ENCODE results near the gene NLRP3. TPM values are rescaled to one million over a fixed set of nuclear protein-coding genes. Genes with fewer than 3 reads are reported as not detected.
"Not testable (repeated sequence)": the region's sequence is repeated elsewhere in the genome, so short reads cannot be mapped to it uniquely, and the experiment has no call there.

Gene NLRP3
- 1 to 10 TPM in 1 of 3 donors, under 1 TPM in 2; 0.55 to 1.5 (median 0.89) TPM for total RNA-seq
- long read RNA-seq, donor 1, partial matches to known transcripts = 0 of 2 reads
- long read RNA-seq, donor 1, other reads (novel, unspliced or antisense) = 2 of 2 reads
- long read RNA-seq, donor 2 = 0 reads

- DNase-seq (peak in 2 of 3 donors; percentile 51 to 52), ATAC-seq (peak; percentile 76)
- intact Hi-C loops (cut with DNase I, micrococcal nuclease) = no loop called here
- H3K9me3 ChIP-seq = no peaks in the 10 kb centered on the region
- H3K4me1 ChIP-seq (ENCODE audit: low read depth) = no peaks in the 10 kb centered on the region
- H3K36me3 ChIP-seq (ENCODE audit: low read depth) = no peaks in the 10 kb centered on the region
- no peak within 1 kb of the TSS for H3K4me3 ChIP-seq
- no peak for TF ChIP-seq CTCF (IDR thresholded peaks at IDR 0.05)
Measured at GRCh38 chr1:247415423-247416361, at the start of gene NLRP3. Gene NLRP3, plus strand, starts transcription at chr1:247416173. Its CDS starts 2,628 bp downstream, at chr1:247418801.

- H3K4me1 ChIP-seq (ENCODE audit: low read depth); DNase-seq; H3K36me3 ChIP-seq (ENCODE audit: low read depth); H3K4me3 ChIP-seq; ATAC-seq; intact Hi-C loops (cut with DNase I, micrococcal nuclease); H3K9me3 ChIP-seq: not testable (repeated sequence)
Measured at GRCh38 chr1:247366345-247366744, 49.6 kb upstream of the NLRP3 start.

GRCh38 chr1:247366926-247367645 is 48.9 kb upstream of the NLRP3 start:
- TF ChIP-seq CTCF (IDR thresholded peaks at IDR 0.05) = no peak
- DNase-seq (no peak), ATAC-seq (no peak)

GRCh38 chr1:247367786-247368422 is 48.1 kb upstream of the NLRP3 start:
- Histone ChIP-seq H3K4me1 (ENCODE audit: low read depth) (no peaks in the 10 kb centered on the region), H3K9me3 (no peaks in the 10 kb centered on the region), H3K36me3 (ENCODE audit: low read depth) (no peaks in the 10 kb centered on the region), H3K4me3 (no peak overlapping the region)
- no peak for ATAC-seq
- no peak for TF ChIP-seq CTCF (IDR thresholded peaks at IDR 0.05)
- intact Hi-C loops (cut with DNase I, micrococcal nuclease) = no loop called here
- DNase-seq = no peak

More at GRCh38 chr1:247366926-247367645, 48.9 kb upstream of the NLRP3 start:
- Histone ChIP-seq H3K4me3 (no peak overlapping the region), H3K9me3 (no peaks in the 10 kb centered on the region), H3K4me1 (ENCODE audit: low read depth) (no peaks in the 10 kb centered on the region), H3K36me3 (ENCODE audit: low read depth) (no peaks in the 10 kb centered on the region)
- intact Hi-C loops (cut with DNase I, micrococcal nuclease) = no loop called here

- no peak for DNase-seq
- no peaks in the 10 kb centered on the region for H3K9me3 ChIP-seq
- no peak for ATAC-seq
- H3K4me1 ChIP-seq (ENCODE audit: low read depth) = no peaks in the 10 kb centered on the region
- no peak overlapping the region for H3K4me3 ChIP-seq
- TF ChIP-seq CTCF (IDR thresholded peaks at IDR 0.05) = no peak
- no peaks in the 10 kb centered on the region for H3K36me3 ChIP-seq (ENCODE audit: low read depth)
- intact Hi-C loops (cut with DNase I, micrococcal nuclease) = no loop called here
Measured at GRCh38 chr1:247368490-247369145, 47.4 kb upstream of the NLRP3 start.
